HG02884 (cell line): ENCODE results near the gene SCN4A.

Source experiments
- ATAC-seq: cut with Tn5 transposase; IDR thresholded peaks from one replicate; pipeline ENCODE4 v1.9.1; 2021; ENCODE audit warnings: mild to moderate bottlenecking, moderate library complexity; ENCODE audit not compliant: unreplicated experiment

Gene SCN4A

GRCh38 chr17:64002658-64003525 is 30.2 kb upstream of the SCN4A start:
- no peak for ATAC-seq

GRCh38 chr17:64001763-64002529 is 29.2 kb upstream of the SCN4A start:
- no peak for ATAC-seq

GRCh38 chr17:64001091-64001579 is 28.4 kb upstream of the SCN4A start:
- no peak for ATAC-seq

- ATAC-seq, result no peak
Measured at GRCh38 chr17:63999680-64000531, 27.2 kb upstream of the SCN4A start.

GRCh38 chr17:63998721-63999679 is 26.3 kb upstream of the SCN4A start:
- ATAC-seq, result no peak

GRCh38 chr17:63998050-63998720 is 25.5 kb upstream of the SCN4A start, which contains the start of gene PRR29:
PRR29 (plus strand) TSS chr17:63998351; CDS start chr17:63998365, 14 bp downstream.
- no peak for ATAC-seq

GRCh38 chr17:63997341-63998048 is 24.8 kb upstream of the SCN4A start:
- ATAC-seq, result no peak

GRCh38 chr17:63996430-63997182 is 23.9 kb upstream of the SCN4A start:
- no peak for ATAC-seq

GRCh38 chr17:63995626-63996025 is 22.9 kb upstream of the SCN4A start:
- no peak for ATAC-seq

- ATAC-seq, result no peak
Measured at GRCh38 chr17:63993368-63993985, 20.8 kb upstream of the SCN4A start.

- ATAC-seq, result no peak
Measured at GRCh38 chr17:63991611-63992010, 18.9 kb upstream of the SCN4A start.

- ATAC-seq, result no peak
Measured at GRCh38 chr17:63989622-63990345, 17.1 kb upstream of the SCN4A start.

- no peak for ATAC-seq
Measured at GRCh38 chr17:63988741-63989621, 16.3 kb upstream of the SCN4A start.

GRCh38 chr17:63988127-63988478 is 15.4 kb upstream of the SCN4A start:
- ATAC-seq, result no peak

- no peak for ATAC-seq
Measured at GRCh38 chr17:63987221-63988126, 14.8 kb upstream of the SCN4A start.
